ENCODE results near the gene TPRA1. TPM values are rescaled to one million over a fixed set of nuclear protein-coding genes. Genes with fewer than 3 reads are reported as not detected.

TPRA1 gene
- total RNA-seq, 1 donor from 2014 or later, result 11.8 TPM

DNA sequence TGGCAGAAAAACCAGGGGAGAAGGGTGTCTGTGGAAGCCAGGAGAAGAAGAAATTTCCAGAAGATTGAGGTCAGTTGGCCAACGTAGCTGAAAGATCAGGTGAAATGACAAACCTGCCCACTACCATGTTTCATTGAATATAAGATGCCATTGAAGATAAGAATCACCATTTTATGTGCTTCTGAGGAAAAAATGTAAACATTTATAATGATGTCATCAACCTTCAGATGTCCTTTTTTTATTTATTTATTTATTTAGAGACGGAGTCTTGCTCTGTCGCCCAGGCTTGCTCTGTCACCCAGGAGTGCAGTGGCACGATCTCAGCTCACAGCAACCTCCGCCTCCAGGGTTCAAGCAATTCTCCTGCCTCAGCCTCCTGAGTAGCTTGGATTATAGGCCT is 33.5 kb upstream of the TPRA1 start:
- H3K4me1 ChIP-seq, result no peaks in the 10 kb centered on the region
- H3K27ac Mint-ChIP-seq, result no peak overlapping the region
- no peak overlapping the region for H3K27ac ChIP-seq
- H3K9me3 Mint-ChIP-seq, result no peaks in the 10 kb centered on the region
- peaks cover 3% of the 10 kb centered on the region for H3K4me1 Mint-ChIP-seq
- DNase-seq (ENCODE audit: low spot score), result no peak
- no peak overlapping the region for H2AFZ ChIP-seq (replicated peaks)
- H3K79me2 ChIP-seq (ENCODE audit: low read depth), result no peaks in the 10 kb centered on the region
- TF ChIP-seq EZH2 (IDR thresholded peaks at IDR 0.05) (no peak), EZH2phosphoT487 (IDR thresholded peaks at IDR 0.05) (no peak)
- TF ChIP-seq, protein P1, sequence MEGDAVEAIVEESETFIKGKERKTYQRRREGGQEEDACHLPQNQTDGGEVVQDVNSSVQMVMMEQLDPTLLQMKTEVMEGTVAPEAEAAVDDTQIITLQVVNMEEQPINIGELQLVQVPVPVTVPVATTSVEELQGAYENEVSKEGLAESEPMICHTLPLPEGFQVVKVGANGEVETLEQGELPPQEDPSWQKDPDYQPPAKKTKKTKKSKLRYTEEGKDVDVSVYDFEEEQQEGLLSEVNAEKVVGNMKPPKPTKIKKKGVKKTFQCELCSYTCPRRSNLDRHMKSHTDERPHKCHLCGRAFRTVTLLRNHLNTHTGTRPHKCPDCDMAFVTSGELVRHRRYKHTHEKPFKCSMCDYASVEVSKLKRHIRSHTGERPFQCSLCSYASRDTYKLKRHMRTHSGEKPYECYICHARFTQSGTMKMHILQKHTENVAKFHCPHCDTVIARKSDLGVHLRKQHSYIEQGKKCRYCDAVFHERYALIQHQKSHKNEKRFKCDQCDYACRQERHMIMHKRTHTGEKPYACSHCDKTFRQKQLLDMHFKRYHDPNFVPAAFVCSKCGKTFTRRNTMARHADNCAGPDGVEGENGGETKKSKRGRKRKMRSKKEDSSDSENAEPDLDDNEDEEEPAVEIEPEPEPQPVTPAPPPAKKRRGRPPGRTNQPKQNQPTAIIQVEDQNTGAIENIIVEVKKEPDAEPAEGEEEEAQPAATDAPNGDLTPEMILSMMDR (IDR thresholded peaks at IDR 0.05), result no peak
- H3K4me3 Mint-ChIP-seq, result no peak overlapping the region
- H3K4me3 ChIP-seq, result no peak overlapping the region
- peaks cover 26% of the 10 kb centered on the region for H3K36me3 Mint-ChIP-seq
- no peaks in the 10 kb centered on the region for H3K9me3 ChIP-seq (ENCODE audit: low read depth)
- peaks cover 20% of the 10 kb centered on the region for H4K20me1 ChIP-seq (ENCODE audit: low read depth)
- H3K27me3 ChIP-seq, result peaks cover 35% of the 10 kb centered on the region
- no peak overlapping the region for H3K4me2 ChIP-seq
- H3K36me3 ChIP-seq, result no peaks in the 10 kb centered on the region
- H3F3A ChIP-seq (ENCODE audit: low read depth), result peaks cover 21% of the 10 kb centered on the region
- no peak overlapping the region for H3K9ac ChIP-seq
- peaks cover 18% of the 10 kb centered on the region for H3K27me3 Mint-ChIP-seq (ENCODE audit: insufficient read depth, low read depth)

DNA sequence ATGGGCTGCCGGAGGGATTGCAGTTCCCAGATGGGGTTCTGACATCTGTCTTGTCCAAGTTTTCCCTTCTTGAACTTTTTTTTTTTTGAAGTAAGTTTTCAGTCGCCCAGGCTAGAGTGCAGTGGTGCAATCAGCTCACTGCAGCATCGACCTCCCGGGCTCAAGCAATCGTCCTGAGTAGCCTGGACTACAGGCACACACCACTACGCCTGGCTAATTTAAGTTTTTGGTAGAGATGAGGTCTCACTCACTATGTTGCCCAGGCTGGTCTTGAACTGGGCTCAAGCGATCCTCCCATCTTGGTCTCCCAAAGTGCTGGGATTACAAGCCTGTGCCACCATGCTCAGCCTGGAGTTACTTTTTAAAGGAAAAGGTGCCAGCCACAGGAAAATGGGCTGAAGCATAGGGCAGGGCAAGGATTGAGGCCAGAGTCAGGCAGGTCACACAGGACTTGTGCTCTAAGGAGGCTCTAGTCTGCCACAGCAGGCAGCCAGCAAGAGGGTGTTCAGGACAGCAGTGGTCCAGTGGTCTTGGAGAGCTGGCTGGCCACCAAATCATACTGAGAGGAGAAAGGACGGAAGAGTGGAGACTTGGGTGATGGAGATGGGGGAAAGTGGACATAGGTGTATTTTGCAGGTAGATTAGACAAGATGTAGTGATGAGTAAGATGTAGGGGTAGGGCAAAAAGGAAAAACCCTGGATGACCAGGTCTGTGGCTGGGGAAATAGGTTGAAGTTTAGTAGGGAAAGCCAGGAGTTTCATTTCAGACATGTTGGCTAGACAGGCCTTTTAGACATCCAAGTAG is 32.4 kb upstream of the TPRA1 start:
- peaks cover 11% of the 10 kb centered on the region for H3K27me3 Mint-ChIP-seq (ENCODE audit: insufficient read depth, low read depth)
- DNase-seq (ENCODE audit: low spot score), result no peak
- H3K9me3 Mint-ChIP-seq, result no peaks in the 10 kb centered on the region
- no peak overlapping the region for H3K27ac ChIP-seq
- no peak overlapping the region for H3K27ac Mint-ChIP-seq
- H3K36me3 Mint-ChIP-seq, result peaks cover 36% of the 10 kb centered on the region
- H3K4me1 ChIP-seq, result no peaks in the 10 kb centered on the region
- no peaks in the 10 kb centered on the region for H3K79me2 ChIP-seq (ENCODE audit: low read depth)
- H3F3A ChIP-seq (ENCODE audit: low read depth), result peaks cover 14% of the 10 kb centered on the region
- peaks cover 26% of the 10 kb centered on the region for H3K27me3 ChIP-seq
- no peak overlapping the region for H3K4me3 ChIP-seq
- no peak overlapping the region for H3K9ac ChIP-seq
- no peaks in the 10 kb centered on the region for H3K9me3 ChIP-seq (ENCODE audit: low read depth)
- no peak overlapping the region for H3K4me2 ChIP-seq
- no peaks in the 10 kb centered on the region for H3K36me3 ChIP-seq
- H3K4me1 Mint-ChIP-seq, result no peaks in the 10 kb centered on the region
- no peak for TF ChIP-seq EZH2phosphoT487 (IDR thresholded peaks at IDR 0.05)
- TF ChIP-seq EZH2 (IDR thresholded peaks at IDR 0.05), result no peak
- TF ChIP-seq, protein P1 (IDR thresholded peaks at IDR 0.05), result no peak
- H3K4me3 Mint-ChIP-seq, result no peak overlapping the region
- no peak overlapping the region for H2AFZ ChIP-seq (replicated peaks)
- H4K20me1 ChIP-seq (ENCODE audit: low read depth), result peaks cover 12% of the 10 kb centered on the region

DNA sequence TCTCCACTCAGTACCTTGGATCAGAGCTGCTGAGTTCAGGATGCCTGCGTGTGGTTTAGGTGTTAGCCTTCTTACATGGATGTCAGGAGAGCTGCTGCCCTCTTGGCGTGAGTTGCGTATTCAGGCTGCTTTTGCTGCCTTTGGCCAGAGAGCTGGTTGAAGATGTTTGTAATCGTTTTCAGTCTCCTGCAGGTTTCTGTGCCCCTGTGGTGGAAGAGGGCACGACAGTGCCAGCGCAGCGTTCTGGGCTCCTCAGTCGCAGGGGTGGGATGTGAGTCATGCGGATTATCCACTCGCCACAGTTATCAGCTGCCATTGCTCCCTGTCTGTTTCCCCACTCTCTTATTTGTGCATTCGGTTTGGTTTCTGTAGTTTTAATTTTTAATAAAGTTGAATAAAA is 31.5 kb upstream of the TPRA1 start:
- Mint-ChIP-seq H3K36me3 (peaks cover 41% of the 10 kb centered on the region), H3K27ac (no peak overlapping the region), H3K4me1 (no peaks in the 10 kb centered on the region), H3K9me3 (no peaks in the 10 kb centered on the region), H3K27me3 (ENCODE audit: insufficient read depth, low read depth) (peaks cover 7% of the 10 kb centered on the region), H3K4me3 (no peak overlapping the region)
- no peak overlapping the region for H3K27ac ChIP-seq
- no peaks in the 10 kb centered on the region for H3K4me1 ChIP-seq
- no peak overlapping the region for H3K9ac ChIP-seq
- H3K27me3 ChIP-seq, result peaks cover 17% of the 10 kb centered on the region
- TF ChIP-seq EZH2phosphoT487 (IDR thresholded peaks at IDR 0.05) (no peak), EZH2 (IDR thresholded peaks at IDR 0.05) (no peak)
- TF ChIP-seq, protein P1 (IDR thresholded peaks at IDR 0.05), result no peak
- no peak overlapping the region for H3K4me3 ChIP-seq
- no peak for DNase-seq (ENCODE audit: low spot score)
- no peaks in the 10 kb centered on the region for H3K36me3 ChIP-seq
- H3K4me2 ChIP-seq, result no peak overlapping the region
- peaks cover 6% of the 10 kb centered on the region for H3F3A ChIP-seq (ENCODE audit: low read depth)
- H3K79me2 ChIP-seq (ENCODE audit: low read depth), result no peaks in the 10 kb centered on the region
- no peak overlapping the region for H2AFZ ChIP-seq (replicated peaks)
- peaks cover 12% of the 10 kb centered on the region for H4K20me1 ChIP-seq (ENCODE audit: low read depth)
- no peaks in the 10 kb centered on the region for H3K9me3 ChIP-seq (ENCODE audit: low read depth)

Measured in neural progenitor cell (in vitro differentiated cells).